AG09319 (cell line): Measurements from ENCODE around the gene CEMIP.
A peak's percentile ranks its signal among the peaks of the same experiment; 100 is the strongest.
"Not testable (repeated sequence)": the region's sequence is repeated elsewhere in the genome, so short reads cannot be mapped to it uniquely, and the experiment has no call there.

Experiments used
- DNase-seq: peaks from one replicate; pipeline ENCODE4 v3.0.0-alpha.2; 2010; ENCODE audit warnings: low read depth; ENCODE audit errors: extremely low read depth
- TF ChIP-seq, protein P1 (sequence below): IDR thresholded peaks from 2 replicates; pipeline ENCODE4 v1.5.1; 2011; ENCODE audit warnings: low read depth, mild to moderate bottlenecking, inconsistent platforms, low read length, moderate library complexity

The CEMIP gene

DNA sequence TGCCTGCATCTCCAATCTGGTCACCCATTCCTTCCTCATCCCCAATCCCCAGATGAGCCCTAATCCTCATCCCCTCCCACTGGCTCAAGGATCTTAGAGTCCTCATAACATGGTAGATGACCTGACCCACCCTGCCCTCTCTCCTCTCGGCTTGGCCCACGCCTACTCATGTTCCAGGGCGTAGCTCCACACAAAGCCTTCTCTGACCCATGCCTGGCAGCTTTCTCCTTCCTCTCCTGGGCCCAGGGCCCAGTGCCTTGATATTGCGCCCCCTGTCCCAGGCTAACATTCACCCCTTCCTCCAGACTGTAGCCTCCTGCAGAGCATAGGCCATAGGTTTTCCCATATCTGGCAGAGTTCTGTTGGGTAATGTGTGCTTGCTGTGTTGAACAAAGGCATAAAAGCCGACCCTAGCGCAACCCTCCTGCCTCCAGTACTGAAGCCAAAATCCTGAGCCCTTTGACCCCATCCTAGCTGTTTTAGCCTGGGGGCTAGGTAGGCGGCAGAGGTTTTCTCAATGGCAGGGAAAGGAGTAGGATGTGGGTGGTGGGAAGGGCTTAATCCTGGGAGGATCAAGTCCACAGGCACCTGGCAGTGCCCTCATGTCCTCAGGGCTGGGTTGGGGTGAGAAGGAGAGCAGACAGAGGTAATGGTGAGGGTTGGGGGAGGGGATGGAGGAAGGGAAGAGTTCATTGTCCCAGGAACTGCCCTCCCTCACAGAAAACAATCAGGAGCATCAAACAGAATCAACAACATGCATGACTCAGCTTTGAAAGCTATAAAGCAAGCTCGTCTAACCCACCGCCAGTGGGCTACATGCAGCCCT, 175.0 kb downstream of the CEMIP start:
- TF ChIP-seq, protein P1, sequence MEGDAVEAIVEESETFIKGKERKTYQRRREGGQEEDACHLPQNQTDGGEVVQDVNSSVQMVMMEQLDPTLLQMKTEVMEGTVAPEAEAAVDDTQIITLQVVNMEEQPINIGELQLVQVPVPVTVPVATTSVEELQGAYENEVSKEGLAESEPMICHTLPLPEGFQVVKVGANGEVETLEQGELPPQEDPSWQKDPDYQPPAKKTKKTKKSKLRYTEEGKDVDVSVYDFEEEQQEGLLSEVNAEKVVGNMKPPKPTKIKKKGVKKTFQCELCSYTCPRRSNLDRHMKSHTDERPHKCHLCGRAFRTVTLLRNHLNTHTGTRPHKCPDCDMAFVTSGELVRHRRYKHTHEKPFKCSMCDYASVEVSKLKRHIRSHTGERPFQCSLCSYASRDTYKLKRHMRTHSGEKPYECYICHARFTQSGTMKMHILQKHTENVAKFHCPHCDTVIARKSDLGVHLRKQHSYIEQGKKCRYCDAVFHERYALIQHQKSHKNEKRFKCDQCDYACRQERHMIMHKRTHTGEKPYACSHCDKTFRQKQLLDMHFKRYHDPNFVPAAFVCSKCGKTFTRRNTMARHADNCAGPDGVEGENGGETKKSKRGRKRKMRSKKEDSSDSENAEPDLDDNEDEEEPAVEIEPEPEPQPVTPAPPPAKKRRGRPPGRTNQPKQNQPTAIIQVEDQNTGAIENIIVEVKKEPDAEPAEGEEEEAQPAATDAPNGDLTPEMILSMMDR, result no peak
- DNase-seq, result no peak

DNA sequence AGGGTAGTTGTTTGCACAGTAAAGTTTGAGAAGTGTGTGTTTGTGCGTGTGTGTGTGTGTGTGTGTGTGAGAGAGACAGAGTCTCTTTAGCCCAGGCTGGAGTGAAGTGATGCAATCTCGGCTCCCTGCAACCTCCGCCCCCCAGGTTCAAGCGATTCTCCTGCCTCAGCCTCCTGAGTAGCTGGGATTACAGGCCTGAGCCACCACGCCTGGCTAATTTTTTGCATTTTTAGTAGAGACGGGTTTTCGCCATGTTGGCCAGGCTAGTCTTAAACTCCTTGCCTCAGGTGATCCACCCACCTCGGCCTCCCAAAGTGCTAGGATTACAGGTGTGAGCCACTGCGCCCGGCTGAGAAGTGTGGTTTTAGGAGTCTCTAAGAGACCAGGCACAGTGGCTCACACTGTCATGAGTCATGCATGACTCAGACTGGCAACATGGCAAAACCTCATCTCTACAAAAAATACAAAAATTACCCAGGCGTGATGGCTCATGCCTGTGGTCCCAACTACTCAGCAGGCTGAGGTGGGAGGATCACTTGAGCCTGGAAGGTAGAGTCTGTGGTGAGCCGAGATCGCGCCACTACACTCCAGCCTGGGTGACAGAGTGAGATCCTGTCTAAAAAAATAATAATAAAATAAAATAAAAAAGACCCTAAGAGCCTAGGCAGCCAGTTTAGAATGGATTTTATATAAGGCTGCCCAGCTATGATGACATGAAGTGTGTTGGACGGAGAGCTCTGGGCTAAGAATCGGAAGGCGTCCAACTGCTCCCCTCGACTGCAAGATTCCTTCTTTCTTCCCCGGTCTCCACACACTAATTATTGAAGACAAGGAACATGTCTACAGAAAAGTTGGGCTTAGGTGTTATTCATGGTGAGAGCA, 176.6 kb downstream of the CEMIP start:
- DNase-seq, result peak; percentile 54

DNA sequence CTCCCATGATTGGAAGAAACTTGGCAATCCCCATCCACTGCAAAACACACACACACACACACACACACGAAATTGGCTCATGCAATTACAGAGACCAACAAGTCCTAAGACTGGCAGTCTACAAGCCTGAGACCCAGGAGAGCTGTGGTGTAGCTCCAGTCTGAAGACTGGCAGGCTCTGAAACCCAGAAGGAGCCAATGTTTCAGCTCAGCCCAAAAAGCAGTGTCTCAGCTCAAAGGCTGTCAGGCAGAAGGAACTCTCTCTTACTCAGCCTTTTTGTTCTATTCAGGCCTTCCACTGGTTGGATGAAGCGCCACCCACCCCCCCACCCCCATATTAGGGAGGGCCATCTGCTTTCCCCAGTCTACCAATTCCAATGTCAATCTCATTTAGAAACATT, 178.4 kb downstream of the CEMIP start:
- DNase-seq, result no peak

DNA sequence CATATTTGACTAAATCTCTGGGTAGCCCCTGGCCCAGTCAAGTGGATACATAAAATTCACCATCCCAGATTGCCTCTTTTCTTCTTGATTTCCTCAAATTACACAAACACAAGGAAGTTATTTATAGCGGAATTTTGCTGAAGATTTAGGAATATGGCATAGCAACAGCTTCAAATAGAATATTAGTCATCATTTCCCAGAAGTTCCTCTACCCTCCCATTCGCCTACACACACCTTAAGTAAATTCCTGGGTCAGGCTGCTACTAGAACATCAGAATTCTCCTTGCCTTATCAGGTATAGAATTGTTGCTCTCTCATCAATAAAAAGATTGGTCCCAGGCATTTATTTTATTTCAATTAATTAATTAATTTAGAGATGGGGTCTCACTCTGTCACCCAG, 178.8 kb downstream of the CEMIP start:
- DNase-seq, result no peak
- TF ChIP-seq, protein P1, result no peak

More for the DNA sequence above, 178.4 kb downstream of the CEMIP start:
- TF ChIP-seq, protein P1, result no peak

DNA sequence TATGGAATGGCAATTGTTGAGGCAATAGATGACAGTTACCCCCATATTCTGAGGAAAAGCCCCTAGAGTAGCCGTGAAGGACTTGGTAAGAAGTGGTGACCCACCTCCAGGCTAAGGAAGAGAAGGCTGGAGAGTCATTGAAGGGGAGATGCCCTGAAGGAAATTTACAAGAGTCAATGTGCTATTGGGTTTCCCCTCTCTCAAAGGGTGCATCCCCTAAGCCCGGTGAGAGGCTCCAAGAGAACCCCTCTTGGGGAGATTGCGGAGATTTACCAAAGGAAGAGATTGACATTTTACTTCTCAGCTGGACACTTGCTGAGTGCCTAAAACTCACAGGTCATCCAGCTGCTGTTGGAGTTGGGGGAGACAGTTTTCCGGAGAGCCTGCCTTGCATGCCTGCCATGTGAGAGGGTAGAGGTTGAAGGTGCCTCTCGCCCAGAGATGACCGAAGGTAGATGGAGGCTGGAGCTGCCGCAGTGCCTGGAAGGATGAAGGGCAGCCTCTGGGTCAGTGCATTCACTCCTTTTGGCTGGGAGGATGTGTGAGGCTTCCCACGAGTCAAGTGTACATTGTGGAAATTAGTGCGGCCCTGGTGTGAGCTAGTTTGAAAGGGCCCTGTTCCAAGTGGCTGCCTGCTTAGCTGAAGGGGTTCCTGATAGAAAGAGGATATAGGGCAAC, 179.8 kb downstream of the CEMIP start:
- TF ChIP-seq, protein P1, result no peak
- DNase-seq, result no peak

DNA sequence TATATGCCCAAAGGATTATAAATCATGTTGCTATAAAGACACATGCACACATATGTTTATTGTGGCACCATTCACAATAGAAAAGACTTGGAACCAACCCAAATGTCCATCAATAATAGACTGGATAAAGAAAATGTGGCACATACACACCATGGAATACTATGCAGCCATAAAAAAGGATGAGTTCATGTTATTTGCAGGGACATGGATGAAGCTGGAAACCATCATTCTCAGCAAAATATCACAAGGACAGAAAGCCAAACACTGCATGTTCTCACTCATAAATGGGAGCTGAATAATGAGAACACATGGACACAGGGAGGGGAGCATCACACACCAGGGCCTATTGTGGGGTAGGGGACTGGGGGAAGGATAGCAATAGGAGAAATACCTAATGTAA, 186.3 kb downstream of the CEMIP start:
- not testable (repeated sequence) for DNase-seq

DNA sequence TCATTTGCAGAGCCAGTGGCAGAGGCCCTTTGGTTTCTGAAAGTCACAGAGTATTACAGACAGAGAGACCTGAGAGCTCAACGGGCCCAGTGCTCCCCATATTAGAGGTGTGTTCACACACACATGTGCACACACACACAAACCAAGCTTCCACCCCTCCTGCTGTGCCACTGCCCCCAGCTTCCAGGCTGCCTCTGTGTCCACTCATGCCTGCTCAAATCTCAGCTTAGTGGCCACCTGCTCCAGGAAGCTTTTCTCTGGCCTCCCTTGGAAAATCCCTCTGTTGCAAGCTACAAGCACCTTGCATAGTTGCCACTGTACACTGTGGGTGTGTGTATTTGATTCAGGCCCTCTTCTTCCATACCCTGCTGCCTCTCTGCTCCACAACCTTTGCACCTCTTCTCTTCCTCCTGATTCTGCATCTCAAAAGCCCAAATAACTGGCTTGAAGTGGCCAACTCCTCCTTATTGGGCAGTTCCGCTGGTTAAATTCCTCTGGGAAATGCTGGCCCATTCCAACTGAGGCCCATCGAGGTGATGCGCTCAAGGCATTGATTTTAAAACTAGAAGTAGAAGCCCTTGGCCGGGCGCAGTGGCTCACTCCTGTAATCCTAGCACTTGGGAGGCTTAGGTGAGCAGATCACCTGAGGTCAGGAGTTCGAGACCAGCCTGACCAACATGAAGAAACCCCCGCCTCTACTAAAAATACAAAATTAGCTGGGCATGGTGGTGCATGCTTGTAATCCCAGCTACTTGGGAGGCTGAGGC, 187.4 kb downstream of the CEMIP start:
- TF ChIP-seq, protein P1, result no peak
- DNase-seq, result no peak
